ENCODE measurements around the gene ZNF83. TPM values are rescaled to one million over a fixed set of nuclear protein-coding genes. Genes with fewer than 3 reads are reported as not detected.

ZNF83 gene
- total RNA-seq, 1 experiment from 2014 or later: 31.9 TPM

DNA sequence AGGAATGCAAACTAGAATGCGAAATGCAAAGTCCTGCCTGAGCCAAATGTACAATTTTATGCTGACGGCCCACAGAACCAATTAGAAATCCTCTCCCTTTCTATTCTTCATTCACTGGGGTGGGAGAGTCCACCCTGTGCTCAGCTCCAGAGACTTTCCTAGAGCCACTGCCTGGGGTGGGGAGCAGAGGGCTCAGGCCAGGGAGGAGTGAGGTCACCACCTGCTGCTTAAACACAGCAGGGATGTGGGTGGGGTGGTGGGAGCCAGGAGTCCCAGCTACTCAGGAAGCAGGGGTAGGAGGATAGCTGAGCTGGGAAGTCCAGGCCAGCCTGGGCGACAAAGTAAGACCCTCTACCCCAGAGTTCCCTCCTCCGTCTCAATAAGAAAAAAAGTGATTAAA is 26.9 kb upstream of the ZNF83 start:
- ATAC-seq (no peak), DNase-seq (ENCODE audit: low read depth, low spot score) (no peak)
- ChIA-PET POLR2A (no interaction called here), CTCF (no interaction called here)
- no TSS peak for BruUV-seq (replicated peaks)
- in situ Hi-C loops (cut with HindIII; ENCODE audit: low pct_unique_long_range_greater_than_20kb, low sequenced_read_pairs): no loop called here
- H3K4me1 ChIP-seq (ENCODE audit: control insufficient read depth, insufficient read depth, low read length): no peaks in the 10 kb centered on the region
- no peak overlapping the region for H3K4me3 ChIP-seq (ENCODE audit: low read depth in 2 of 2, low read length in 2 of 2)
- TF ChIP-seq, protein P1, sequence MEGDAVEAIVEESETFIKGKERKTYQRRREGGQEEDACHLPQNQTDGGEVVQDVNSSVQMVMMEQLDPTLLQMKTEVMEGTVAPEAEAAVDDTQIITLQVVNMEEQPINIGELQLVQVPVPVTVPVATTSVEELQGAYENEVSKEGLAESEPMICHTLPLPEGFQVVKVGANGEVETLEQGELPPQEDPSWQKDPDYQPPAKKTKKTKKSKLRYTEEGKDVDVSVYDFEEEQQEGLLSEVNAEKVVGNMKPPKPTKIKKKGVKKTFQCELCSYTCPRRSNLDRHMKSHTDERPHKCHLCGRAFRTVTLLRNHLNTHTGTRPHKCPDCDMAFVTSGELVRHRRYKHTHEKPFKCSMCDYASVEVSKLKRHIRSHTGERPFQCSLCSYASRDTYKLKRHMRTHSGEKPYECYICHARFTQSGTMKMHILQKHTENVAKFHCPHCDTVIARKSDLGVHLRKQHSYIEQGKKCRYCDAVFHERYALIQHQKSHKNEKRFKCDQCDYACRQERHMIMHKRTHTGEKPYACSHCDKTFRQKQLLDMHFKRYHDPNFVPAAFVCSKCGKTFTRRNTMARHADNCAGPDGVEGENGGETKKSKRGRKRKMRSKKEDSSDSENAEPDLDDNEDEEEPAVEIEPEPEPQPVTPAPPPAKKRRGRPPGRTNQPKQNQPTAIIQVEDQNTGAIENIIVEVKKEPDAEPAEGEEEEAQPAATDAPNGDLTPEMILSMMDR (IDR thresholded peaks at IDR 0.05): no peak
- no peak for TF ChIP-seq SIN3A (IDR thresholded peaks at IDR 0.05; ENCODE audit: borderline replicate concordance, insufficient read depth, low read depth, low read length)
- TF ChIP-seq, protein P2, sequence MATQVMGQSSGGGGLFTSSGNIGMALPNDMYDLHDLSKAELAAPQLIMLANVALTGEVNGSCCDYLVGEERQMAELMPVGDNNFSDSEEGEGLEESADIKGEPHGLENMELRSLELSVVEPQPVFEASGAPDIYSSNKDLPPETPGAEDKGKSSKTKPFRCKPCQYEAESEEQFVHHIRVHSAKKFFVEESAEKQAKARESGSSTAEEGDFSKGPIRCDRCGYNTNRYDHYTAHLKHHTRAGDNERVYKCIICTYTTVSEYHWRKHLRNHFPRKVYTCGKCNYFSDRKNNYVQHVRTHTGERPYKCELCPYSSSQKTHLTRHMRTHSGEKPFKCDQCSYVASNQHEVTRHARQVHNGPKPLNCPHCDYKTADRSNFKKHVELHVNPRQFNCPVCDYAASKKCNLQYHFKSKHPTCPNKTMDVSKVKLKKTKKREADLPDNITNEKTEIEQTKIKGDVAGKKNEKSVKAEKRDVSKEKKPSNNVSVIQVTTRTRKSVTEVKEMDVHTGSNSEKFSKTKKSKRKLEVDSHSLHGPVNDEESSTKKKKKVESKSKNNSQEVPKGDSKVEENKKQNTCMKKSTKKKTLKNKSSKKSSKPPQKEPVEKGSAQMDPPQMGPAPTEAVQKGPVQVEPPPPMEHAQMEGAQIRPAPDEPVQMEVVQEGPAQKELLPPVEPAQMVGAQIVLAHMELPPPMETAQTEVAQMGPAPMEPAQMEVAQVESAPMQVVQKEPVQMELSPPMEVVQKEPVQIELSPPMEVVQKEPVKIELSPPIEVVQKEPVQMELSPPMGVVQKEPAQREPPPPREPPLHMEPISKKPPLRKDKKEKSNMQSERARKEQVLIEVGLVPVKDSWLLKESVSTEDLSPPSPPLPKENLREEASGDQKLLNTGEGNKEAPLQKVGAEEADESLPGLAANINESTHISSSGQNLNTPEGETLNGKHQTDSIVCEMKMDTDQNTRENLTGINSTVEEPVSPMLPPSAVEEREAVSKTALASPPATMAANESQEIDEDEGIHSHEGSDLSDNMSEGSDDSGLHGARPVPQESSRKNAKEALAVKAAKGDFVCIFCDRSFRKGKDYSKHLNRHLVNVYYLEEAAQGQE (IDR thresholded peaks at IDR 0.05; ENCODE audit: insufficient read depth in 1 of 2, low read depth in 2 of 2, low read length in 1 of 2): no peak
- TF ChIP-seq POLR2AphosphoS5 (IDR thresholded peaks at IDR 0.05; ENCODE audit: low read depth, low read length): no peak
- TF ChIP-seq TCF7L2 (IDR thresholded peaks at IDR 0.05; ENCODE audit: low read depth, low read length): no peak
- intact Hi-C loops (cut with micrococcal nuclease; ENCODE audit: unreplicated experiment): no loop called here
- no peaks in the 10 kb centered on the region for H3K9me3 ChIP-seq (ENCODE audit: control insufficient read depth, insufficient read depth, low read depth, low read length)
- H3K27me3 ChIP-seq (ENCODE audit: control insufficient read depth, insufficient read depth, low read length): no peaks in the 10 kb centered on the region
- no peak overlapping the region for H3K27ac ChIP-seq (ENCODE audit: low read length)
- no peaks in the 10 kb centered on the region for H3K36me3 ChIP-seq (ENCODE audit: control insufficient read depth, insufficient read depth, low read length)

DNA sequence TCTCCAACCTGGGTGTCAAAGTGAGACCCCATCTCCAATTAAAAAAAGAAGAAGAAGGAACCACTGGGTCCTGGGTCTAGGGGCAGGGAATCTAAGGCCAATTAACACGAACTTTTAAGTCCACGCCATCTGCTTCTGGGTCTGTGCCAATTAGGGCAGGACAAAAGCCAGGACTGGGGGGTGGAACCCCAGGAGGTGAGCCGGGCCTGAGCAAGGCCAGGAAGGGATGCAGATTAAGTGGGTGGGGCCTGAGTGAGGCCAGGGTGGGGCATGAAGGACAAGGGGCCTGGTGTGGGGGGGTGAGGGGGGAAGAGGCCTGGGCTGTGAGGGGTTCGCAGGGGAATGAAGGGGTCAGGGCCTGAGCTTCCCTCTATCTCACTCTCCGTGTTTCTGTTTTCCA is 26.3 kb upstream of the ZNF83 start:
- Histone ChIP-seq H3K27me3 (ENCODE audit: control insufficient read depth, insufficient read depth, low read length) (no peaks in the 10 kb centered on the region), H3K4me3 (ENCODE audit: low read depth in 2 of 2, low read length in 2 of 2) (no peak overlapping the region), H3K36me3 (ENCODE audit: control insufficient read depth, insufficient read depth, low read length) (no peaks in the 10 kb centered on the region; the same call in 1 of the 2 replicates), H3K27ac (ENCODE audit: low read length) (no peak overlapping the region), H3K9me3 (ENCODE audit: control insufficient read depth, insufficient read depth, low read depth, low read length) (no peaks in the 10 kb centered on the region), H3K4me1 (ENCODE audit: control insufficient read depth, insufficient read depth, low read length) (no peaks in the 10 kb centered on the region)
- in situ Hi-C loops (cut with HindIII; ENCODE audit: low pct_unique_long_range_greater_than_20kb, low sequenced_read_pairs): no loop called here
- no peak for TF ChIP-seq SIN3A (IDR thresholded peaks at IDR 0.05; ENCODE audit: borderline replicate concordance, insufficient read depth, low read depth, low read length)
- no peak for TF ChIP-seq POLR2AphosphoS5 (IDR thresholded peaks at IDR 0.05; ENCODE audit: low read depth, low read length)
- TF ChIP-seq, protein P1 (IDR thresholded peaks at IDR 0.05): no peak
- TF ChIP-seq TCF7L2 (IDR thresholded peaks at IDR 0.05; ENCODE audit: low read depth, low read length): no peak
- TF ChIP-seq, protein P2 (IDR thresholded peaks at IDR 0.05; ENCODE audit: insufficient read depth in 1 of 2, low read depth in 2 of 2, low read length in 1 of 2): no peak
- ATAC-seq (no peak), DNase-seq (ENCODE audit: low read depth, low spot score) (no peak)
- ChIA-PET POLR2A (interaction anchor here (0.6 kb wide), 1 partner anchor 13 kb away, joined by 3 read pairs; no protein-coding TSS in a partner anchor), CTCF (no interaction called here)
- intact Hi-C loops (cut with micrococcal nuclease; ENCODE audit: unreplicated experiment): no loop called here
- BruUV-seq (replicated peaks): no TSS peak
